GM12878 (cell line): ENCODE results near the gene LIF.

ENCODE experiments used
- ETV6 ChIP-seq, 2 experiments: fragments of 450-650 bp in 1 of 2; IDR thresholded peaks in 1 of 2; conservative IDR thresholded peaks in 1 of 2; 2 replicates each; pipeline ENCODE4 v1.6.1; 2014; ENCODE audit warnings: antibody characterized with exemption in 1 of 2, borderline replicate concordance in 1 of 2, low read depth in 1 of 2, mild to moderate bottlenecking in 1 of 2, moderate library complexity in 1 of 2
- EZH2 ChIP-seq: IDR thresholded peaks from 2 replicates; pipeline ENCODE4 v1.6.1; 2012; ENCODE audit warnings: low read depth, mild to moderate bottlenecking, control low read depth, inconsistent platforms, low read length, borderline replicate concordance; ENCODE audit not compliant: control insufficient read depth
- NR2C2 ChIP-seq: IDR thresholded peaks from 2 replicates; pipeline ENCODE4 v1.6.1; 2011; ENCODE audit warnings: borderline replicate concordance, low read depth; ENCODE audit not compliant: control insufficient read depth, insufficient read length
- POLR2A ChIP-seq: IDR thresholded peaks from 2 replicates; pipeline ENCODE4 v1.6.1; 2011; ENCODE audit warnings: low read depth, mild to moderate bottlenecking, low read length
- POLR2AphosphoS2 ChIP-seq: IDR thresholded peaks from 2 replicates; pipeline ENCODE4 v1.6.1; 2011; ENCODE audit warnings: low read depth, mild to moderate bottlenecking, low read length, improper control_type of control experiment, moderate library complexity
- POLR2AphosphoS5 ChIP-seq: IDR thresholded peaks from 2 replicates; pipeline ENCODE4 v1.6.1; 2011; ENCODE audit warnings: mild to moderate bottlenecking, low read length, inconsistent platforms
- RAD51 ChIP-seq: fragments of 450-650 bp; IDR thresholded peaks from 2 replicates; pipeline ENCODE4 v1.6.1; 2016; ENCODE audit warnings: moderate library complexity, mild to moderate bottlenecking, inconsistent platforms
- TAF1 ChIP-seq: IDR thresholded peaks from 2 replicates; pipeline ENCODE4 v1.6.1; 2011; ENCODE audit warnings: mild to moderate bottlenecking, low read depth, low read length, borderline replicate concordance
- TF ChIP-seq, protein P1 (sequence below): IDR thresholded peaks from 2 replicates; pipeline ENCODE4 v1.6.1; 2012; ENCODE audit warnings: low read length, inconsistent platforms
- TF ChIP-seq, protein P2 (sequence below): IDR thresholded peaks from 2 replicates; pipeline ENCODE4 v1.6.1; 2011; ENCODE audit warnings: low read depth, mild to moderate bottlenecking, low read length, moderate library complexity, borderline replicate concordance; ENCODE audit errors: extremely low read depth
- TF ChIP-seq, protein P3 (sequence below), 3 experiments: IDR thresholded peaks in 2 of 3; conservative IDR thresholded peaks in 1 of 3; 2 replicates each; pipeline ENCODE4 v1.5.1; 2011; ENCODE audit warnings: low read depth in 3 of 3, low read length in 3 of 3, mild to moderate bottlenecking in 3 of 3, control low read depth in 2 of 3, moderate library complexity in 2 of 3, inconsistent platforms in 1 of 3, mixed read lengths in 1 of 3; ENCODE audit not compliant: control insufficient read depth in 2 of 3, insufficient read depth in 1 of 3; ENCODE audit errors: extremely low read depth in 1 of 3

DNA sequence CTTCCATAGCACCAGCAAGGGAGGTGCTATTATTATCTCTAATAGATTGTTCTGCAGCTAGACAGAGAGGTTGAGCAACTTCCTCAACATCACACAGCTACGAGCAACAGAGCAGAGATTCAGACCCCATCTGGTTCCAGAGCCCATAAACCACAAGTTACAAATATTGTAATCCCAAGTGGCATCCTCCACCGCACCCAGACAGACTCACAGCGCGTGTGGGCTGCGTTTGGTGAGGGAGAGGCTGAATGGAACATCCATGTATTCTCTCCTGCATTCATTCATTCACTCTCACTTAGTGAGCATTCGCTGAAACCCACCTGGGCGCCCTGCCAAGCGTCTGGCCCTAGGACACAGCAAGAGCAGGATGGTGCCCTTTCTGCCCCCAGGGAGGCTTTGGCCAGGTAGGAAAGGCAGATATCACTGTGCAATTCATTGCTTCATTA is 33.5 kb downstream of the LIF start:
- TF ChIP-seq TAF1 (no peak), POLR2AphosphoS5 (no peak), ETV6 (conservative IDR thresholded peaks at IDR 0.05 in 1 of 2, IDR thresholded peaks at IDR 0.05 in 1 of 2; ENCODE audit: borderline replicate concordance in 1 of 2, low read depth in 1 of 2) (no peak), POLR2AphosphoS2 (no peak), RAD51 (no peak), NR2C2 (no peak), EZH2 (no peak), POLR2A (no peak)
- TF ChIP-seq, protein P1, sequence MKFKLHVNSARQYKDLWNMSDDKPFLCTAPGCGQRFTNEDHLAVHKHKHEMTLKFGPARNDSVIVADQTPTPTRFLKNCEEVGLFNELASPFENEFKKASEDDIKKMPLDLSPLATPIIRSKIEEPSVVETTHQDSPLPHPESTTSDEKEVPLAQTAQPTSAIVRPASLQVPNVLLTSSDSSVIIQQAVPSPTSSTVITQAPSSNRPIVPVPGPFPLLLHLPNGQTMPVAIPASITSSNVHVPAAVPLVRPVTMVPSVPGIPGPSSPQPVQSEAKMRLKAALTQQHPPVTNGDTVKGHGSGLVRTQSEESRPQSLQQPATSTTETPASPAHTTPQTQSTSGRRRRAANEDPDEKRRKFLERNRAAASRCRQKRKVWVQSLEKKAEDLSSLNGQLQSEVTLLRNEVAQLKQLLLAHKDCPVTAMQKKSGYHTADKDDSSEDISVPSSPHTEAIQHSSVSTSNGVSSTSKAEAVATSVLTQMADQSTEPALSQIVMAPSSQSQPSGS: no peak
- TF ChIP-seq, protein P2, sequence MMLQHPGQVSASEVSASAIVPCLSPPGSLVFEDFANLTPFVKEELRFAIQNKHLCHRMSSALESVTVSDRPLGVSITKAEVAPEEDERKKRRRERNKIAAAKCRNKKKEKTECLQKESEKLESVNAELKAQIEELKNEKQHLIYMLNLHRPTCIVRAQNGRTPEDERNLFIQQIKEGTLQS: no peak
- TF ChIP-seq, protein P3, sequence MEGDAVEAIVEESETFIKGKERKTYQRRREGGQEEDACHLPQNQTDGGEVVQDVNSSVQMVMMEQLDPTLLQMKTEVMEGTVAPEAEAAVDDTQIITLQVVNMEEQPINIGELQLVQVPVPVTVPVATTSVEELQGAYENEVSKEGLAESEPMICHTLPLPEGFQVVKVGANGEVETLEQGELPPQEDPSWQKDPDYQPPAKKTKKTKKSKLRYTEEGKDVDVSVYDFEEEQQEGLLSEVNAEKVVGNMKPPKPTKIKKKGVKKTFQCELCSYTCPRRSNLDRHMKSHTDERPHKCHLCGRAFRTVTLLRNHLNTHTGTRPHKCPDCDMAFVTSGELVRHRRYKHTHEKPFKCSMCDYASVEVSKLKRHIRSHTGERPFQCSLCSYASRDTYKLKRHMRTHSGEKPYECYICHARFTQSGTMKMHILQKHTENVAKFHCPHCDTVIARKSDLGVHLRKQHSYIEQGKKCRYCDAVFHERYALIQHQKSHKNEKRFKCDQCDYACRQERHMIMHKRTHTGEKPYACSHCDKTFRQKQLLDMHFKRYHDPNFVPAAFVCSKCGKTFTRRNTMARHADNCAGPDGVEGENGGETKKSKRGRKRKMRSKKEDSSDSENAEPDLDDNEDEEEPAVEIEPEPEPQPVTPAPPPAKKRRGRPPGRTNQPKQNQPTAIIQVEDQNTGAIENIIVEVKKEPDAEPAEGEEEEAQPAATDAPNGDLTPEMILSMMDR (IDR thresholded peaks at IDR 0.05 in 2 of 3, conservative IDR thresholded peaks at IDR 0.05 in 1 of 3; ENCODE audit: control insufficient read depth in 2 of 3, extremely low read depth in 1 of 3, insufficient read depth in 1 of 3, low read depth in 3 of 3, low read length in 3 of 3): no peak
